Left cardiac atrium (tissue), 4 donors: ENCODE data around the gene STARD13. TPM values are rescaled to one million over a fixed set of nuclear protein-coding genes. Genes with fewer than 3 reads are reported as not detected.

Experiments used
- ATAC-seq, 2 donors: fragments of 200-7000 bp; cut with Tn5 transposase; one replicate each; pipeline ENCODE4 v1.9.1; 2020; ENCODE audit warnings: mild to moderate bottlenecking in 2 of 2, moderate library complexity in 2 of 2
- DNase-seq: peaks from one replicate; pipeline ENCODE4 v3.0.0-alpha.2; 2020
- intact Hi-C, 2 donors: fragments of 100-400 bp; cut with DNase I; formaldehyde crosslinking; loops; one replicate each; pipeline versions ENCODE4 v1.14.1 to v1.15.1; 2022 to 2023
- total RNA-seq, 2 donors: library from RNA; stranded (reverse); fragmentation: NEBNext Ultra II Directional; extraction: Animal tissue kit (Norgen Biotek cat#: 25700); gene quantifications; one replicate each; pipeline ENCODE4 v1.2.1, GENCODE V29; 2021
- donor health status: DM: no; HTN: yes; CAD: no.
- donor health status: DM: no; HTN: yes; CAD: no; lungs with severe emphysema.
- donor health status: DM: yes; HTN: yes; CAD: no.
- donor health status: Dilated cardiomyopathy.

The STARD13 gene
- total RNA-seq, 2 donors from 2014 or later = 26.8 to 33.3 TPM

DNA sequence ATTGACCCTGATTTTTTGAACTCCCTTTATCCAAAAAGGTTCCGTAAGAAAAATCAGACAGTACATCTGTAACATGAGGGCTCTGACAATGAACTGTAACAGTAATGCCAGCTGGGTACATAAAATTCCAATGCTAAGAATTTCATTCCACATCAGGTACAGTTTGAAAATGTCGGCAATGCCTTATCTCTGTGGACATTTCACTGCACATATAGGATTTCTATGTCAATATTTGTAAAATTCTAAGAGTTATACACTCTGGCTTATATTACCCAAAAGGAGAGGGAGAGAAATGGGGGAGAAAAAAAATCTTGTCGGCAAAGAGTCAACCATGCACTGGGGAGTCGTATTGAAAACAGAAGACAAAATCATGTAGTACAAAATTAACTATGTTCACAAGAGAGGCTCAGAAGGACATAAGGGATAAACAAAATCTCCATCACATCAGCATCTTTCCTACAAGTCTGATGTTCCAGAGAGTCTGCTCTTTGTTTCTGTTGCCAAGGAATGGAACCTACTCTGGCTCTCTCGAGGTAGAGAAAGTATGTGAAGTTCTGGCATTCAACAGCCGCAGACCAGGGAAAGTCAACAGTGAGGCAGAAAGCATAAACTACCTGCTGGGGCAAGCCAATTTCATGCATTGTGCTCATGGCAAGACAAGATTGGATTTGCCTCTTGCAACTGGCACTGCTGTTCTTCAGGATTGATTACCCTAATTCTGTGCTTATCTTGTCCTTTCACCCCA, 72.4 kb downstream of the STARD13 start:
- intact Hi-C loops = no loop called here
- no peak for DNase-seq
- no peak for ATAC-seq

DNA sequence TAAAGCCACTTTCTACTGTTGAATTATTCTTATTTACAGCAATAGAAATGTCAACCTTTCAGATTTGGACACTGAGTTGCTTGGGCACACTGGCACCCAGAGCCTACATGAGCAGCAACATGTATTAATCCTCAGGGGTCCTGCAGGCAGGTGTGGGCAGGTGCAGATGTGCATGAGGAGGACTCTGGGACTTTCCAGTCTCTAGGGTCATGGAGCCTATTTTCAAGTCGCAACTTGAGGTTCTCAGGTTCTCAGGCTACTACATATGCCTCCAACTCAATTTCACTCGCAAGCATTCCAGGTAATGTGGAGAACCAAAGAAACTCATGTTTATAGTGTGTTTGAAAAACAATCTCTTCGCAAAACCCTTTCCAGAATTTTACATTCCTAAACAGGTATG, 73.2 kb downstream of the STARD13 start:
- no peak for ATAC-seq
- no peak for DNase-seq
- intact Hi-C loops = no loop called here

DNA sequence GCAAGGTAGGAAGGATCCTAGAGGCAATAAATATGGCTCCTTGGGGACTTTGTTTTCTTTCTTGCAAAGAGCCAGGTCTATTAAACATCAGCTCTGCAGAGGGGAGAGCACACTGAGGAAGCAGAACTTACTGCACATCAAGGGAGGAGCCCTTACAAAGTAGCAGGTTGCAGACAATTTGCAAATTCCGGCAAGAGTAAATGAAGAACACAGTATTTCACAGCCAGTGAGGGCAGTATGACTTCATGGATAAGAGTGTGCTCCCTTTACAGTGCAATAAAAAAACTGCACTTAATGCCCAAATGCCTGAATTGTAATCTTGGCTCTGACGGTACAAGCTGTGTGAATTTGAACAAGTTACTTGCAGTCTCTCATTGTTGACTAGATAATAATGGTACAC, 75.5 kb downstream of the STARD13 start:
- DNase-seq (no peak), ATAC-seq (no peak)
- intact Hi-C loops = no loop called here

DNA sequence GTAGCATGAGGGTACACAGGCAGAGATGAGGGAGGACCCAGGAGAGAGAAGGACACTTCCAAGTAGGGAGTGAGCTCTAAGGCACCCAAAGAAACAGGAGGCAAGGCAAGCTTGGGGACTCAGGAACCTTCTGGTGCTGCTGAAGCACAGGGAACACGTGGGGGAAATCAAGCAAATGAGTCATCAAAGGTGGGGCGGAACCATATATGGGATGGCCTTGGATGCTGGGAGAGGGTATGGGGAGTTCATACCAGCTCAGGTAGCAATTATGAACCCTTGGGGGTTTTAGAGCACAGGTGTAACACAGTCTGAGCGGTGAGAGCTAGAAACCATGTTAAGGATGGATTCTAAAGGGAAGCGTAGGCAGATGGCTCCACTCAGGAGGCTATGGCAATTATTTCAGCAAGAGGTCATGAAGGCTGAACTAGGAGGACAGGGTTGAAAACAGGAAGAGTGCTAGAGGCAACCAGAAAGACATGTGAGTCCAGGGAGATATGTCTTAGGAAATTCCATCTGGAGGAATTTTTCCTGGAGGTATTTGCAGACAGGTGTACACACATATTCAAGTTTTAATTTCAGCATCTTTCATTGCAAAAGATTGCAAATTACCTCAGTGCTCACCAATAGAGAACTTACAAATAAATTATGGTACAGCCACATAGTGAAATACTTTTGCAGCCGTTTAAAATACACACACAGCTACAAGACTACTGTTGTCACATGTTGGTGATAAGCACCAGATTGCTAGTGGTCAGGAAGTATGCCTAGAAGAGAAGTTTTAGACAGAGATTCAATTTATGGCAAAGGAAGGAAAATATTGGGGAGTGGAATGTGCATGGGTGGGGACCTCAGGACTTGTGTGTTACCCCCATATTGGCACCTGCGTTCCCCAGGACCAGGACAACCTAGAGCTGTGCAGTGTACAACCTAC, 77.0 kb downstream of the STARD13 start:
- intact Hi-C loops = loop anchor here in 1 of 2 donors (10.0 kb wide), 1 partner anchor 516 kb away; no protein-coding TSS in a partner anchor
- ATAC-seq (no peak), DNase-seq (no peak)

DNA sequence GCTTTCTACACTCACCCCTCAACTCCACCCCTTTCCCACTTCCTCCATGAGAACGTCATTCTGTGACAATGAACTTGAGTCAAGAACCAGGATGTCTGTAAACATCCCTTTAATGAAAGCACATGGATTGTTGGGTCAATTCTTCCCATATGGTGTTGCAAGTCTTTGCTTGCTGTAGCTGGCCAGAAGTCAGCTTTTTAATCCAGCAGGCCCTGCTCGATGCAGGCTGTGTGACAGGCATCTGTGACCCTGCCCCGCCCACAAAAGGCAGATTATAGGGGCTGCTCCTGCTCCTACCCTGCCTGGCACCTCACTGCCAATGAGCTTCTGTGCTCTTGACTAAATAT, 78.0 kb downstream of the STARD13 start:
- DNase-seq = no peak
- ATAC-seq = peak; percentile 7 to 12
- intact Hi-C loops = loop anchor here in 1 of 2 donors (10.0 kb wide), 1 partner anchor 517 kb away; no protein-coding TSS in a partner anchor

DNA sequence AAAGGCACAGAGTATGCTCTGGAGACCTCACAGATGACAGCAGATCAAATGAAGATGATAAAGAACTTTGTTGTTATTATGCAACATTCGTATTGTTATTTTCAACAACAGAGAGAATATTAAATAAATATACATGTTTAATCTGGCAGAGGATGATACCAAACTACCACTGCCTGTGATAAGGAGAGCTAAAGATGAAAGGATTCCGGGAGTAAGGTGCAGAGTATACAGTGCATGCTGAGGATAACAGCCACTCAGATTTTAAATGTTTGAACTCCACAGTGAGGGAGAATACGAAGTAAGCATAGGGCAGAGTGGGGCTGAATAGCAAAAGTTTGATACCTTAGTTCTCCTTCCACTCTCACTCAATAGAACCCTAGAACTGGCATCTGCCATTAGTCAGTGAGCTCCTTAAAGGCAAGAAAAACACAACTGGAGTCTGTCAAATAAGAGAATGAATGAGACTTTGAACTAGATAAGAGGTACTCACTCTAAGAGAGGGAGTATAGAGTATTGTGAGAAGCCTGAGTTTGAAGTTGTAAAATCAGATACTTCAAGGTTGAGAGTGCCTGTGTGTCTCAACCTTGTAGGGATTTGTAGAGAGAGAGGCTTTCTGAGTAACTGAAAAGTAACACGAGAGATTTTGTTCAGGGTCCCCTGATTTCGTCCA, 78.5 kb downstream of the STARD13 start:
- no peak for ATAC-seq
- no peak for DNase-seq
- intact Hi-C loops = loop anchor here in 1 of 2 donors (10.0 kb wide), 1 partner anchor 518 kb away; no protein-coding TSS in a partner anchor

DNA sequence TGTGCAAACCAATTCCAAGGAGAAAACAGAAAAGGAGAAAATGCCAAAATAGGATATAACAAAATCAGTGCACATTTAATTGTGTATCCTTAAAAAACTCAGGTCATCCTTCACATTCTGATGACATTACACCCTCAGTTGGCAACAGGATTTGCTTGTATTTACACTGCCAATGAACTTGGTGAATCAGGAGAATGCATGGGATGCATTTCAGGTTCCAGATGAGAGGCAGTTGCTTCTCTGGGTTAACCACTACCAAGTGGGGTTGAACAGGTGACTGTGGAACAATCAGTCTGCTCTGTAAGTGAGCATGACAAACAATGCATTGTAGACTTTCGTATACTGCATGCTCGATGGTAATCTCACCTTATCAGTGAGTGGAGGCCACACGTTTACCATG, 79.1 kb downstream of the STARD13 start:
- intact Hi-C loops = loop anchor here in 1 of 2 donors (10.0 kb wide), 1 partner anchor 518 kb away; no protein-coding TSS in a partner anchor
- DNase-seq (no peak), ATAC-seq (no peak)

DNA sequence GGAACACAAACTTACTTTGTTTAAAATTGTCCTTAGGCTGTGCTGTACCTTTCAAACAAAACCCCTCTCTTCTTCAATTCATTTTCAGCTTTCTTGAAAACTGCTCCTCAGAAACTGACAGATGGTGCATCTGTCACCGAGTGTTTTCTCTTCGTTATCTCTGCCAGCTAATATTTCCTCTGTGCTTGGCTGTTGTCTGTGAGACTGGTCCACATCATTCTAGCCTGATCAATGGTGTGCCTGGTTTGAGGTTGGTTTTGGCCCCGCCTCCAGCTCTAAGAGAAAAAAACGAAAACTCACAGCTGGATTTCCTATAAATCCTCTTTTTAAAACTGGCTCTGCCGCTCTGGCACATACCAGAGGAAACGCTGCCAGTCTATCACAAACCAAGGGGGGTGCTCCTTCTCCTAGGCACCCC, 79.7 kb downstream of the STARD13 start:
- ATAC-seq = peak; percentile 22 to 44
- DNase-seq = no peak
- intact Hi-C loops = loop anchor here in 1 of 2 donors (10.0 kb wide), 1 partner anchor 519 kb away; no protein-coding TSS in a partner anchor

DNA sequence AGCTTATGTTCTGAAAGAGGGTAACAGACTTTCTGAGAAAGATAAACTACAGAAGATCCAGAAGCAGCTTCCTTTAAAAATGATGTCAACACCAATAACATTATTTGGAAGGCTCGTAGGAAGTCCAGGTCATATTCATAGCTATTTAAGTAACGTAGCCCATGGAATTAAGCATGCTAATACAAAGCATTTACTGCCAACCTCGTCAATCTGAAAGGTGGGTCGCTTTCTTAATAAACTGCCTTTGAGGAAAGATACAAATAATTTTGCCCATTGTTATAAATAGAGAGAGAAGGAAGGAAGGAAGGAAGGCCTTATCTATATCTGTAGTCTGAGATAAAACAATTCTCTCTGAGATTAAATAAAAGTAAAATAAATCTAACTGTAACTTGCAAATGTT, 80.3 kb downstream of the STARD13 start:
- DNase-seq (no peak), ATAC-seq (no peak)
- intact Hi-C loops = loop anchor here in 1 of 2 donors (10.0 kb wide), 1 partner anchor 520 kb away; no protein-coding TSS in a partner anchor

DNA sequence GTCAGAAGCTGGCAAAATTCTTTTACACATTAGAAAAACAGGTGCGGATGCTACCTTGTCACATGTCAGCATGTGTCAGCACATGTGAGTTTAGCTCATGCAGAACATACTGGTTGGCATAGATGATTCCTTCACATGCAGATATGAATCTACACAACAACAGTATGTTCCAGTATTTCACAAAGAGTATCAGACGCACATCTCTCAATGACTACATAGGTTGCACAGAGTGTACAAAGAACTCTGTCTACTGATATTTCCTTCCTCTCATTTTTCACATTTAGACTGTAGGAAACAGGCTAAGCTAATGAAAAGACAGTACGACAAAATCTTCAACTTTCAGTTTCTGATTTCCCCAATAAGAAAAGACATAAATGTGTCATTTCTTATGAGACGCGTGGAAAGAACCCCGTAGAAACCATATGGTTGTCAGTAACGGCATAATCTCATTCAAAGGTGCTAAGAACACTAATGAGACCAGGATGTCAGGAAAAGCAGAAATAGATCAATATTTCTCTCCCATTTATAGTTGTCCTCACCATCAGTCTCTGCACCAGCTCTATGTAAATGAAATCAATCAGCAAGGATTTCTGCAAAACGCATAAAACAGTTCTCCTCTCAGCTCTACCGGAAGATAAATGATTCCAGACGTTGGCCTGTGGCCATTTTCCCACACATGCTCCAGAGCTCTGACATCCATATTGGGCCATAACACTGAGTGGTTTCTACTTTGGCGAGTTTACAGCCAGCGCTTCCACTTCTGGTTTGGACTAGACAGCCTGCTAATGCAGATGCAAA, 81.2 kb downstream of the STARD13 start:
- intact Hi-C loops = loop anchor here in 1 of 2 donors (10.0 kb wide), 1 partner anchor 520 kb away; no protein-coding TSS in a partner anchor
- DNase-seq (peak; percentile 86), ATAC-seq (peak; percentile 82 to 87)

DNA sequence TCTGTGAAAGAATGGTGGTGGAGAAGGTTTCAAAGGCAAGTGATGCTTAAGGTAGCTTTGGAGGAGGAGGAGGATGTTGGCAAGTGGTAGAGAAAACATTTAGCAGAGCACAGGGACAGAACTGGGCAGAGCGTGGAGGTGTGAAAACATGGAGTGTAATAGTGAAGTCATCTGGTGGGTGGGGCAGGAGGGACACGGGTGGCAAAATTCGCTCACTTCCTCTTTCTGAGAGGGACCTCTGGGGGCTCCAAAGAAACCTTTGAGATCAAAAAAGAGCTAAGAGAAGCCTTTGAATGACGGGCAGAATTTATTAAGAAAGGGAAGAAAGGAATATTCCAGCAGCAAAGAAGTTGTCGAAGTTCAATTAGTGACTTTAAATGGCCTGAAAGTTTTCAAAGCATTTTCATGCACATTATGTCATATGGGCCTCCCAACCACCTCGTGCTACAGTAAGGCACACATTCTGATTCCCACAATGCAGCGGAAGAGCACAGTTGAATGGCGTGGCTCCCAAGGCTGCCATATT, 82.8 kb downstream of the STARD13 start:
- ATAC-seq (no peak), DNase-seq (no peak)
- intact Hi-C loops = loop anchor here in 1 of 2 donors (10.0 kb wide), 1 partner anchor 522 kb away; no protein-coding TSS in a partner anchor

DNA sequence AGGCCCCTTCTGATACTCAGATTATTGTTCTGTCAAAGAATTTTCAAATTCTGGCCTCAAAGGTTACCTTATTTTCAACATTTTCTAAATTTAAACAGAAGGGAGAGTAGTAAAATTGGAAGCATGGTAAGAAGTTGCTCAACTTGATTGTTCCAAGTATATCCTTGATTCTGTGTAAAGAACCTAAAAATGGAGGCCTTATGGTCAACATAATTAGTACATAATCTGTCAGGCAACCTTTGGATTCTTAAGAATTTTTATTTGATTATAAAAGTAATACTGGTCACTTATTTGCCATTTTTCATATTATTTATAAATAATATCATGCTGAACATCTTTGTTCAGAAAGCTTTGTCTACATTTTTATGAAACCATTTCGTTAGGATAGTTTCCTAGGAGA, 83.9 kb downstream of the STARD13 start:
- no peak for ATAC-seq
- no peak for DNase-seq
- intact Hi-C loops = loop anchor here in 1 of 2 donors (10.0 kb wide), 1 partner anchor 523 kb away; no protein-coding TSS in a partner anchor

DNA sequence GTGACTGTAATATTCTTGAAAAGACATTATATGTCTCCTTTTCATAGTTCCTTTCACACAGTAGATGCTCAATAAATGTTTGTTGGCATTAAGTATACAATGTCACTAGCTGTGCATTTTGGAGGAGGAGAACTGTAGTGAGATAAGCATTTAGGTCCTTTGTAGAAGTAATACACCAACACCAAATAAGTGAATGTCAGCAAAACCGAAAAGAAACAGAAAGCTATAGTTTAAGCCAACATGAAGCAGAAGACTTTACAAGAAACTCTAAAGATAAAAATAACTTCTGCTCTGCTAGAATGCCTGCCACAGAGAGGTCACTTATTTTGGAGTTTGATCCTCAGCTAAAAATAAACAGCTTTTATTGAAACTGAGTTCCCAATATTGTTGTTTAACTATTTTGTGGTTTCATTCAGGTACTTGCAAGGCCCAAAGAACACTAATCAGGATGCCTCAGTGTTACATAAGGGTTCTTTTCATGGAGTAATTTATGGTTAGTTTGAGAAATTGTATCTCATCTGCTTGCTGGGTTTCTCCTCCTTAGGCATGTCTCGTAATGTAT, 86.2 kb downstream of the STARD13 start:
- intact Hi-C loops = no loop called here
- DNase-seq (no peak), ATAC-seq (no peak)

DNA sequence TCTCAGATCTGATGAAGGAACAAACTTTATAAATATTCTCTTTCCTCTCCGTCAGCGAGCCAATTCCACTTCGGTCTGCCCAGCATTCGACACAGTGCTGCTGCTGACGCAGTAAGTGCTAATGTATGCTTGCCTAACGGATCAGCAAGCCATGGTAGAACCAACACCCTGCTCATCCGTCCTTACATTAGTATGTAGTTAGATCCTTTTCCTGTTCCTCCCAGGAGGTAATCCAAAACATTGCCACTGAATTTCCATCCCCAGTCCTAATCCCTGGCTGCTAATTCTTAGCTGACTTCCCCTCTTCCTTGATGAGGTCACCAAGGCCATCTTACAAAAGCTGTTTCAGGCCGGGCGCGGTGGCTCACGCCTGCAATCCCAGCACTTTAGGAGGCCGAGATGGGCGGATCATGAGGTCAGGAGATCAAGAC, 88.0 kb downstream of the STARD13 start:
- DNase-seq = no peak
- intact Hi-C loops = no loop called here
- peak in 1 of 2 donors; percentile 13 for ATAC-seq

DNA sequence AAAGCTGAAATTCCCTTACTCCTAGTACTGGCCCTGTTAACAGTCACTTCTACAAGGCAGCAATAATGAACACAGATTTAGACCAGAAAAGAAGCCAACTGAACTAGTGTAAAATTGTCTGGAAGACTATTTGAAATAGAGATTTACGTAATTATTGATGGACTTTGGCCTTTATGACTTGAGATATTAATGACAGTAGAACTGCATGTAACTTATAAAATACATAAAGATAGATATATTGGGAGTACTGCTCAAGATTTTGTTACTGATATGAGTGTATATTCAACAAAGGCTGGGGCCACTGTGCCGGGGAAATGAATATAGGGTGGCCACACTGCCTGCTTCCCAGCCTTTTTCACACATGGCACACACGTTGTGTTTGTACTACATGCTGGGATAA, 88.8 kb downstream of the STARD13 start:
- ATAC-seq = no peak
- no peak for DNase-seq
- intact Hi-C loops = no loop called here

DNA sequence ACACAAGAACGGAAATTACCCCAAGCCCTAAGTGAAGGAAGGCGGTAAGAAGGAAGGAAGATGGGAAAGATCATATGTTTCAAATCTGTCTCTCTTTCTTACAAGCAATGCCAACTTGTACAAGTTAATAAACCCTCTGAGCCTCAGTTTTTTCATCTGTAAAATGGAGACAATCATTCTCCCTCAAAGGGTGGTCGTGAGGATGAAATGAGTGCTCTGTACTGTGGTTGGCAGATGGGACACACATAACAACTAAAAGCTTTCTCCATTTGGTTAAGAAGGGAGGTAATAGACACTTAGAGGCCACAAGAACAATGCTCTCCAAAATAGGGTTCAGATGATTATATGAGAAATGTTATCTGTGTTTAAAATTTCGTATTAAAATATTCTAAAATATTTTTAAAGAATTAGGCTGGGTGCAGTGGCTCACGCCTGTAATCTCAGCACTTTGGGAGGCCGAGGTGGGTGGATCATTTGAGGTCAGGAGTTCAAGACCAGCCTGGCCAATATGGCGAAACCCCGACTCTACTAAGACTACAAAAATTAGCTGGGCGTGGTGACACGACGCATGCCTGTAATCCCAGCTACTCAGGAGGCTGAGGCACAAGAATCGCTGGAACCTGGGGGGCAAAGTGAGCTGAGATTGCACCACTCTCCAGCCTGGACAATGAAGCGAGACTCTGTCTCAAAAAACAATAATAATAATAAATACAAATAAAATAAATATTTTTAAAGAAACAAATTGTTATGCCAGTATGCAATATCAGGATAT, 89.7 kb downstream of the STARD13 start:
- intact Hi-C loops = no loop called here
- DNase-seq (no peak), ATAC-seq (no peak)
